ENCODE measurements around the gene CCDC33.
A peak's percentile ranks its signal among the peaks of the same experiment; 100 is the strongest.

Gene CCDC33

GRCh38 chr15:74312445-74313007, 76.4 kb downstream of the CCDC33 start:
- no peak for DNase-seq (ENCODE audit: low read depth)

GRCh38 chr15:74313889-74314288, 77.8 kb downstream of the CCDC33 start:
- DNase-seq (ENCODE audit: low read depth): no peak

GRCh38 chr15:74314795-74315438, 78.8 kb downstream of the CCDC33 start:
- DNase-seq (ENCODE audit: low read depth): peak; percentile 56

- no peak for DNase-seq (ENCODE audit: low read depth)
Measured at GRCh38 chr15:74315626-74316025, 79.5 kb downstream of the CCDC33 start.

- DNase-seq (ENCODE audit: low read depth): no peak
Measured at GRCh38 chr15:74316141-74316540, 80.0 kb downstream of the CCDC33 start.

- DNase-seq (ENCODE audit: low read depth): peak; percentile 99
Measured at GRCh38 chr15:74317820-74318375, 81.8 kb downstream of the CCDC33 start.

- DNase-seq (ENCODE audit: low read depth): peak; percentile 39
Measured at GRCh38 chr15:74318376-74319137, 82.4 kb downstream of the CCDC33 start.

- DNase-seq (ENCODE audit: low read depth): no peak
Measured at GRCh38 chr15:74319138-74319460, 83.0 kb downstream of the CCDC33 start.

GRCh38 chr15:74319596-74320351, 83.6 kb downstream of the CCDC33 start:
- no peak for DNase-seq (ENCODE audit: low read depth)

- DNase-seq (ENCODE audit: low read depth): peak; percentile 30
Measured at GRCh38 chr15:74320352-74321247, 84.5 kb downstream of the CCDC33 start.

- DNase-seq (ENCODE audit: low read depth): peak; percentile 45
Measured at GRCh38 chr15:74322558-74323180, 86.5 kb downstream of the CCDC33 start.

- no peak for DNase-seq (ENCODE audit: low read depth)
Measured at GRCh38 chr15:74324714-74325113, 88.6 kb downstream of the CCDC33 start.

- DNase-seq (ENCODE audit: low read depth): no peak
Measured at GRCh38 chr15:74326746-74327145, 90.6 kb downstream of the CCDC33 start.

- no peak for DNase-seq (ENCODE audit: low read depth)
Measured at GRCh38 chr15:74327756-74328155, 91.6 kb downstream of the CCDC33 start.

- DNase-seq (ENCODE audit: low read depth): no peak
Measured at GRCh38 chr15:74328331-74329056, 92.4 kb downstream of the CCDC33 start.

- DNase-seq (ENCODE audit: low read depth): no peak
Measured at GRCh38 chr15:74330861-74331408, 94.8 kb downstream of the CCDC33 start.

GRCh38 chr15:74332011-74332410, 95.9 kb downstream of the CCDC33 start:
- DNase-seq (ENCODE audit: low read depth): no peak

- DNase-seq (ENCODE audit: low read depth): no peak
Measured at GRCh38 chr15:74332611-74333010, 96.5 kb downstream of the CCDC33 start.

- no peak for DNase-seq (ENCODE audit: low read depth)
Measured at GRCh38 chr15:74333093-74333492, 97.0 kb downstream of the CCDC33 start.

GRCh38 chr15:74333662-74334061, 97.5 kb downstream of the CCDC33 start:
- DNase-seq (ENCODE audit: low read depth): no peak
